Inflammatory macrophage treated with lipopolysaccharide for 1 hour (primary cell): ENCODE measurements around the gene INTS15.

Experiments
- DNase-seq, 2 donors: peaks; one replicate each; pipeline ENCODE4 v3.0.0-alpha.2; 2020 to 2022

The INTS15 gene

GRCh38 chr7:6643915-6644625 is 54.2 kb downstream of the INTS15 start:
- DNase-seq: no peak

- no peak for DNase-seq
Observed at GRCh38 chr7:6644728-6645127, 54.9 kb downstream of the INTS15 start.

GRCh38 chr7:6646465-6646864 is 56.6 kb downstream of the INTS15 start:
- DNase-seq: no peak

GRCh38 chr7:6647080-6647479 is 57.3 kb downstream of the INTS15 start:
- DNase-seq: no peak

GRCh38 chr7:6647541-6647940 is 57.7 kb downstream of the INTS15 start:
- no peak for DNase-seq

GRCh38 chr7:6648066-6648814 is 58.4 kb downstream of the INTS15 start:
- no peak for DNase-seq

- DNase-seq: no peak
Observed at GRCh38 chr7:6648815-6649104, 58.9 kb downstream of the INTS15 start.

- DNase-seq: no peak
Observed at GRCh38 chr7:6649241-6649961, 59.6 kb downstream of the INTS15 start.

GRCh38 chr7:6650086-6650485 is 60.3 kb downstream of the INTS15 start:
- no peak for DNase-seq

GRCh38 chr7:6650521-6651011 is 60.7 kb downstream of the INTS15 start:
- no peak for DNase-seq

- no peak for DNase-seq
Observed at GRCh38 chr7:6651851-6652445, 62.1 kb downstream of the INTS15 start.

- no peak for DNase-seq
Observed at GRCh38 chr7:6652446-6653011, 62.7 kb downstream of the INTS15 start.

- DNase-seq: no peak
Observed at GRCh38 chr7:6653071-6654003, 63.5 kb downstream of the INTS15 start.

- DNase-seq: no peak
Observed at GRCh38 chr7:6654113-6654841, 64.5 kb downstream of the INTS15 start.

GRCh38 chr7:6654842-6655610 is 65.2 kb downstream of the INTS15 start:
- no peak for DNase-seq

- no peak for DNase-seq
Observed at GRCh38 chr7:6655636-6656385, 66.0 kb downstream of the INTS15 start.

GRCh38 chr7:6656413-6656812 is 66.6 kb downstream of the INTS15 start:
- DNase-seq: no peak
